Superior temporal gyrus (tissue), 1 donor: ENCODE data around the gene ASIC3.

ENCODE experiments used
- DNase-seq: peaks from one replicate; pipeline ENCODE4 v3.0.0-alpha.2; 2016; ENCODE audit errors: extremely low spot score

ASIC3 gene

DNA sequence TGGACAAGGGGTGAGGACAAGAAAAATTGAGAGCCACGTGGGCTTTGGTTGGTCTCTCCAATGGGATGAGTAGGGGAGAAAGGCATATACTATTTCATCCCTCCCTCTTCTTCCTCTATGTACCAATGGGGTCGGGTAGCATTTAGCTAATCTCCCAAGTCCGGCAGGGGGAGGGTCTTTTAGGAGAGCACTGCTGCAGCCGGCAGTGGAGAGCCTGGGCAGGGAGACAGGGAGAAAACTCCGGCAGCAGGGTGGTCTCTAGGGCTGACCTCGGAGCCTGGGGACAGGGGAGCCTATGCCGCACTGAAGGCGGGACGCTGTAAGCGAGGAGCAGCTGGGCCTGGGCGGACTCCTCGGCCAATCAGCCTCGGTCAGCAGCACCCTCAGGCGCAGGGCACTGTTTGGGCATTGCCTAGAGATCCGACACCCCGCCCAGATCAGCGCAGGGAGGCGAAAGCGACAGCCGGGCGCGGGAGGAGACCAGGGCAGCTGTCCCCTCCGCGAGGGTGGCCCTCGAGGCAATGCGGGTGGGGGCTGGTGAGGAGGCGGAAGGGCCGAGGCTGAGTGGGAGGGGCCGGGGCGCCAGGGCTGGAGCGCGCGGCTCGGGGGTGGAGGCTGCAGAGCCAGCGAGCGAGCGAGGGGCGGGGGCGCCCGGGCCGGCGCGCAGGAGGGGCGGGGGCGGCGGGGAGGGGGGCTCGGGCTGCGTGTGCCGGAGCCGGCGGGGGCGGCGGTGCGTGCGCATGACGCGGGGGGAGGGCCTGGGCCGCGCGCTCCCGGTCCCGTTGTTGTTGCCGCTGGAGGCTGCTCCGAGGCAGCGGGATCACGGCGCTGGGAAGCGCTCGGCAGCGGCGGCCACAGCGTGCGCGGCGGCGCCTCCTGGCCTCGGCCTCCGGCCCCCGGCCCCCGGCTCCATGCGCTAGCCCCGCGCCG lies 37.6 kb downstream of the ASIC3 start, which contains the start of gene AGAP3:
TSS of gene AGAP3 (plus strand) at position 785 of the 930 bp plus-strand sequence. CDS start 267 bp downstream, outside the sequence.
- DNase-seq: peak; percentile 77

DNA sequence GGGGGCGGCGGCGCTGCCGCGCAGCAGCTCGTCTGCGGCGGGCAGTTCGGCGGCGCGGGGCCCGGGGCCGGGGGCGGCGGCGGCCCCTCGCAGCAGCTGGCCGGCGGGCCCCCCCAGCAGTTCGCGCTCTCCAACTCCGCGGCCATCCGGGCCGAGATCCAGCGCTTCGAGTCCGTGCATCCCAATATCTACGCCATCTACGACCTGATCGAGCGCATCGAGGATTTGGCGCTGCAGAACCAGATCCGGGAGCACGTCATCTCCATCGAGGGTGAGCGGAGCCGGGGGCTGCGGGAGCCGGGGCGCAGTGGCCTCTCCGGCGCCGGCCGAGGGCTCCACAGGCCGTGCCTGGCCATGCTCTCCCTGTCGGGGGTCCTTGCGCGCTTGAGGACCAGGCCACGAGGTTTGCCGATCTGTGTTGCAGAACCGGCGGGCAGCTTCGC lies 38.5 kb downstream of the ASIC3 start:
- DNase-seq: no peak

DNA sequence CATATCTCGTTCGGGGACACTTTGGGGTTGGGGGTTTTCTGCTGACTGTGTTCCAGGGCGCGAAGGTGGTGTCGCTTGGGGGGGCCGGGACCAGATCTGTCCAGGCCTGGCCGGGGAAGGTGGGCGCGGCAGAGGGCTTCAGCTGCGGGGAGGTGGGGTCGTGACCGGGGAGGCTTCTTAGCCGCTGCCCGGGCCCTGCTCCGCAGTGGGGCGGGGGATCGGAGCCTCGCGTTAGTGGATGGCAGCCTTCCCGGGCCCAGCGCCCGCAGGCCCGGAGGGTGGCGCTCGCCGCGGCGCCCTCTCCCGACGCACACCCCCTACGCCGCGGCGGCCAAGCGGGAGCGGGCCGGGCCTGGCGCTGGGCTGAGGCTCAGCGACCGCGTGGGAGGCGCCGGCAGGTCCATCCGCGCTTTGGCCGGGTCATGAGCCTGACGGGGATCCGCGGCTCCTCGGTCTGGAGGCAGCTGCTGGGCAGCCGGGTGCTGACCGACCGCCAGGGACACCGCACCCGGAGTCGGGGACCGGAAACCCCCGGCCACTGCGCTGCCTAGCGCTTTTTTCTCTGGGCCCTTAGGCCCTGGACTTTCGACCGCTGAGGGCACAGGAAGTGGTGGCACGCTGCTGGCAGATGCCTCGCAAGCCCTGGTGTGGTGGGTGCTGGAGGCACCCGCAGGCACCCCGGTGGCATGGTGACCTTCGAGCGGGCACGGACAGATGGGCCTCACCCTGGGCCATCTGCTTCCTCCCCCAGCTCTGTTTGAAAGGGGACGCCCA lies 39.1 kb downstream of the ASIC3 start:
- DNase-seq: peak; percentile 65

DNA sequence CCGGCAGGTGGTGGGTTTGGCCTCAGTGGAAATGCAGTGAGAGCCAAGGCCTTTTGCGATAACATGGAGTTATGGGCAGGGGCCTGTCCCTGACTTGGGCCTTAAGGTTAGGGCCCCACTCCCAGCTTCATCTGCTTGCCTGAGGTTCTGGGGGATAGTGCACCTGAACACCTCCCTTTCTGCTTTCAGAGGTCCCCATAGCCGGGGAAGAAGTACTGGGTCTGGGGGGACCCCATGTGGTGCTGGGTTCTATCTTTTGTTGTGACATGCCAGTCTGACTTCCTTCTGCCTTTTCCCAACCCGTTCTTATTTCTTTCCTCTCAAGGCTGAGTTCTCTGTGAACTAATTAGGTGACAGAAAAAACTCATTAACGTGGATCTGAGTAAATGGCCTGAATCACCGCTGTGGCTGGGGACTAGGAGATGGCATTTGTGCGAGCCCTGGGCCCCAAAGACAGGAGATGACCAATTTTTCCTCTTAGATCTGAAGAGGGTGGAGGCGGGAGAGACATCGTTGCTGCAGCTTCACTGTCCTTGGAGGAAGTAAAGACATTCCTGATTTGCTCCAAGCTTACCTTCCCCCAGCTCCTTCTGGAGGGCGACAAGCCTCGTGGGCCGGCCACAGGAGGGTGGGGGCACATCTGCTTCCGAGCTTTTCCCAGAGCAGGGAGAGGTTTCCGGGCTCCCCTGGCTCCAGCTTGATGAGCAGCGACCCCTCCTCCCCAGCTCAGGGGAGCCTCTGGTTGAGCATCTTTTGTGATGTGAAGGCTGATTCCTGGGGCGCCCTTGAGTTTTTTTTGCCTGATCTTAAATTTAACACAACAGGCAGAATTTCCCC lies 39.9 kb downstream of the ASIC3 start:
- no peak for DNase-seq

DNA sequence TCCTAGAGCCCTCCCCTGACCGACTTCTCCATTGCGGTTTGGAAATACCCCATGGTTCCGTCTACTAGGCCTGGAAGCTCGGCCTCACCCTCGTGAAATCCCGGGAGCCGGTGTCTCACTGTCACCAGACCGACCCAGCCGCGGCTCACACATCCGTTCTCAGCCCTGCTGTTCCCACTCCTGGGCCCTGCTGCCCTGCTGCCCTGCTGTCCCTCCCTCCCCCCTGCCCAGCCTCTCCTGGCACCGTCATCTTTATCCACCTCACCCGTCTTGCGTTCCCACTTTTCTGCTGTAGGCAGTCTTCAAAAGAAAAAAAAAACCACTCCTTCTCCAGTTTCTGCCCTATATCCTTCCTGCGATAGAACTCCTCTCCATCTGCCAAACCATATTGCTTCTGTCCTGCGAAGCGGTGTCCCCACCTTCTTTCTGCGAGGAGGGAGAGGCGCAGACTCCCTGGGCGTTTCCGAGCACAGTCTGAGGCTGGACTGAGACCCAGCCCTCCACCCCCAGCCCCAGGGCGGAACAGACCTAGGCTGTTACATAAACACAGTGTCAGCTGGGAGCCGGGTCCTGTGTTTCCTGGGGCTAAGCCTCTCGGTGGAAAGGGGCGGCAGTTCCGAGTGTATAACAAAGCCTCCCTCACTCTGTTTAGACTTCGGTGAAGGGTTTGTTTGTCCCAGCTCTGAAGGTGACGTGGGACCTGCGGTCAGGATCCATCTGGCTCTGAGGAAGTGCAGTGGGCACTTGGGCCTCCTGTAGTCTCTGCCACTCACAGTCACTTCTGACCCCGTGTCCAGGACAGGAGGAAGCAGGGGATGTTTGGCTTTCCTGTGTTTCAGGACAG lies 40.7 kb downstream of the ASIC3 start:
- no peak for DNase-seq

DNA sequence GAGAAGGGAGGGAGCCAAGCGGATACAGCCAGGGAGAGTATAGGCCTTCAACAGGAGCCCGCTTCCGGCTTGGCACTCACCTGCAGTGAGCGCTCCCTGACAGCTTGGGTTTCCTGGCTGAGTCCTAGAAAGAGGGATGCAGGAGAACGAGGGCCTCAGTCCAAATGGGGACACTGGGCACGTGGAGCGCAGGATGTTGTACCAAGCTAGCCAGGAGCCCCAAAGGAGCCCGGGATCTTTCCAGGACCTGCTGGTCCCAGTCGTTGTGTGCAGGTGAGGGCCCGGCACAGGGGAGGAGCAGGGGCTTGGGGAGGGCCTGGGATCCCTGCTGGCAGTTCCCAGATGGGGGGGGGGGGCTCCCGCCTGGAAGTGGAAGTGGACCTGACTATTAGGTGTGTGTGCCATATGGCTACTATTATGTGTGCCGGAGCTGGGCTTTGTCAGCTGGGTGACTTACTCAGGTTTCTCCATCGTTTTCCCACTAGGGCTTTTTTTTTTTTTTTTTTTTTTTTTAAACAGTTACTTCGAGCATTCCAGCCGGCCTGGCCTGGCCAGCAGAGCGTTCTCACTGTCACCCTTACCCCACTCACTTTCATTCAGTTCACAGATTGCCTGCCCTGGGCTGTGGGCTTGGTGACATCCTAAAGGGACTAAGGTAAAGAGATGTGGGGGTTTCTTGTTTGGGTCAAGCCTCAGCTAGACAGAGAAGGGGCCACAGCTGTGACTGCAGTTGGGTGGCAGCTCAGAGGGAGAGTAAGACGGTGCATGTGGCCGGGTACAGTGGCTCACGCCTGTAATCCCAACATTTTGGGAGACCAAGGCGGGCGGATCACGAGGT lies 41.8 kb downstream of the ASIC3 start:
- DNase-seq: no peak

DNA sequence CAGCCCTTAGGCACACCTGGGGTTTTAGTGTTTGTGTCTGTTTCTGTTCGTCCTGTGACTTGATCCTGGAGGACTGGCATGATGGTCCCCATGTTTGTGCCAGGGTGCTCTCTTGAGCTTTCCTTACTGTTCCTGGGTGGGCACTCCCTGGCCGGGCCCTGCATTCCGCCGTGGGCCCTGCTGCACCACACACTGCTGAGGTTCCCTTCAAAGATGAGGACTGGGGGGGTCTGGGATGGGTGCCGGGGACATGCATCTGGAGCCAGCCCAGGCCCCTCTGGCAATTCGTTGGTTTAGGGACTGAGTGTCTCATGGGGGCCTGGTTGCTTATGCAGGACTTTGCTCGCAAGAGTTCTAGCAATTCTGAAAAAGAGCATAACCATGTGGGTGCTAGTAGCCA lies 42.7 kb downstream of the ASIC3 start:
- no peak for DNase-seq

DNA sequence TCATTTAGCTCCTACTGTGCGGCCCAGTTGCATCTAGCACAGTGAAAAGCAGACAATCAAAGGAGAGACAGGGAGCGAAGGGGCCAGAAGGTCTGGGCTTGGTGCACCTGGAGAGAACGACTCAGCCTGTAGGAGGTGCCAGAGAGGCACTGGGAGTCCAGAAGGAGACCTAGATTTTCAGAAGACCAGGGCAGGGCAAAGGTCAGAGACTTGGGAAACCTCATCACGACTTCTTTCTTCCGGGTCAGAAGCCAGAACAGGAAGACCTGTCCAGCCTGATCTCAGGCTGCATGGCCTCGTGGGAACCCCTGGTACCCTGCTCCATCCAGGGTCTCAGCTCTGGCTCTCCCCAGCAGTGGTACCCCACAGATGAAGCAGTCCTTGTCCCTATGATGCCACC lies 43.1 kb downstream of the ASIC3 start:
- no peak for DNase-seq

DNA sequence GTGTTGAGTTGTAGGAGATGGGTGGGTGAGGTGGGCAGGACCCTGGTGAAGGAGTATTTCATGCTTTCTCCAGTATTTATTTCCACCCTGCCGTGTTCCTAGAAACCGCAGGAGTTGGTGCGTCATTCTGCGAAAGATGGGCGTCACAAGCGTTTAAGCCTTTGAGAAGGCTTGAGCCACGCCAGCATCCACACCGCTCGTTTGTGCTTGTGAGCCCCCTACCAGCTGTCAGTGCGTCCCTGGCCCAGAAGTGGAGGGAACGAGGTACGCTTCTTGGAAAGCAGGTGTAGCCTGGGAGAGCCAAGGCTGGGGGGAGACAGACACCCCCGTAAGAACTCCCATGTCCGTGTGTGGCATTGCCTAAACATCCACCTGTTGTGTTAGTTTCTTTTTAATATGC lies 43.7 kb downstream of the ASIC3 start:
- DNase-seq: no peak

DNA sequence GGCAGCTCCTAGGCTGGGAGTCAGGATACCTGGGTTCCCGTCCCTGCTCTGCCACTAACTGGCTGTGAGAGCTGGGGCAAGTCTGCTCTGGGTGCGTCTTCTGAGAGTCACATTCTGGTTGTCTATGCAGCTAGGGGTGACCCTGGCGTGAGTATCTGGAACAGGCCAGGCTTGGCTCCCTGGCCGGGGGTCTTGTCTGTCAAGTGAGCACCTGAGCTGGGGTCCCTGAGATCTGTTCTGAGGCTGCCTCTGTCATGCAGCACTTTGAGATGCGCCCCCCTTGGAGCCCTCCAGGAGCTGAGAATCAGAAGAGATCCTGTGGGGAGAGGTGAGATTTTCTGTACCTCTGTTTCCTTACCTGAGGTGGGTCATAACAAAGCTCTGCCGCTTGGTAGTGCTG lies 45.4 kb downstream of the ASIC3 start:
- DNase-seq: no peak

DNA sequence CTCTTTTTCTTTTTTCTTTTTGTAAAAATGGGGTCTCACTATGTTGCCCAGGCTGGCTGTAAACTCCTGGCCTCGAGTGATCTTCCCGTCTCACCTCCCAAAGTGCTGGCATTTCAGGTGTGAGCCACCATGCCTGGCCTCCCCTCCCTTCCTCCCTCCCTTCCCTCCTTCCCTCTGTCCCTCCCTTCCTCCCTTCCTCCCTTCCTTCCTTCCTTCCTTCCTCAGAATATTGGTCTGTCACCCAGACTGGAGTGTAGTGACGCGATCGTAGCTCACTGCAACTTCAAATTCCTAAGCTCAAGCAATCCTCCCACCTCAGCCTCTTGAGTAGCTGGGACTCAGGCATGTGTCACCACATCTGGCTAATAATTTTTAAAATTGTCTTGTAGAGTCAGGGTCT lies 46.3 kb downstream of the ASIC3 start:
- no peak for DNase-seq

DNA sequence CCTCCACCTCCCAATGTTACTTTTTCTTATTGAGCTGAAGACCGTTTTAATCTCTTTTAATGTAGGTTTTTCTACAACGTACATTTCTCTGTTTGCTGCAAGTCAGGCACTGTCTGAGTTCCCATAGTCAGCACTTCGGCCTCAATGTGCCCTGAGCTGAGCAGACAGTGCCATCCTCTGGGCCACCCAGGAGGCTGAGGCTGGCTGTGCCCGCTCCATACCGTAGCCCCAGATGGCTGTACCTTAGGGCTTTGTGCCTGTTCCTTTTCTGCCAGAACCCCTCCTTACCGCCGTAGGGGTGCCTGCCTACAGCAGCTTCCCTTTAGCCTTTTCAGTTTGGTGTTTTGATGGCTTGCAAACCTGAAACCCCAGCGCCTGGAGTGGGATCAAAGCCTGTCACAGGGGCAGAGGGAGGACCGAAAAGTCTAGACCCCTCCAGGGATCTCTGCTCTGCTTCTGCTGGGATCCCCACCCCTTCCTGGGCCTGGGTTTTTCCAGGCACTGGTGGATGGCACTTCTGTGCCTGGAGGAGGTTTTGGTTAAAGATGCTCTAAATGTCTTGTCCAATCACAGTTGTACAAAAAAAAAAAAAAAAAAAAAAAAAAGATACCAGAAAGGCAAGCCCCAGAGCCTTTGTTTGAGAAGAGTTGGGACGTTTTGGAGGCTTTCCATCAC lies 46.9 kb downstream of the ASIC3 start:
- peak; percentile 46 for DNase-seq

DNA sequence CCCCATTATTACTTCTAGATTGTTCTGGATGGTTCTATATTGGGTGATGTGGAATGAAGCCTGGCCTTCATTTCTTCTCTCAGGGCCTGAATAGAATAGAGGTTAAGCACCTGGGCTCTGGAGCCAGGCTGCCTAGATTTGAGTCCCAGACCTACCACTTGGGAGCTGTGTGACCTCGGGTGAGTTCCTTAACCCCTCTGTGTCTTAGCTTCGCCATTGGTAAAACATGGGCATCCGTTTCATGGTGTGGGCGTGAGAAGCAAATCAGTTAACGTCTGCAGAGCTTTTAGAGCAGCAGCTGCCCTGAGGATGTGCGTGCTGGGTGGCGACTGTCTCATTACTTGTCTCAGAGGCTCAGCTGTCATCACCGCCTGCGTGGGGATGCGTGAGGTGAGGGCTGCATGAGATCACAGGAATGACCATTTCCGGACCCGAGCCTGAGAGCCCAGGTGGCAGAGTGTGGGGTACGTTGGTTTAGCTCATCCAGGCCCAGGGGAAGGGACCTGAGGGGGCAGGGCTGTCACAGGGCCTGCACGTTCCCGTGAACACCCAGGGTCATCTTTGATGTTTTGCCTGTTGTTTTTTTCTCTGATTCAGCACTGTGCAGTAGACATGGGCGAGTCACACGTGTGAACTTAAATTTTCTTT lies 47.6 kb downstream of the ASIC3 start:
- peak; percentile 20 for DNase-seq

DNA sequence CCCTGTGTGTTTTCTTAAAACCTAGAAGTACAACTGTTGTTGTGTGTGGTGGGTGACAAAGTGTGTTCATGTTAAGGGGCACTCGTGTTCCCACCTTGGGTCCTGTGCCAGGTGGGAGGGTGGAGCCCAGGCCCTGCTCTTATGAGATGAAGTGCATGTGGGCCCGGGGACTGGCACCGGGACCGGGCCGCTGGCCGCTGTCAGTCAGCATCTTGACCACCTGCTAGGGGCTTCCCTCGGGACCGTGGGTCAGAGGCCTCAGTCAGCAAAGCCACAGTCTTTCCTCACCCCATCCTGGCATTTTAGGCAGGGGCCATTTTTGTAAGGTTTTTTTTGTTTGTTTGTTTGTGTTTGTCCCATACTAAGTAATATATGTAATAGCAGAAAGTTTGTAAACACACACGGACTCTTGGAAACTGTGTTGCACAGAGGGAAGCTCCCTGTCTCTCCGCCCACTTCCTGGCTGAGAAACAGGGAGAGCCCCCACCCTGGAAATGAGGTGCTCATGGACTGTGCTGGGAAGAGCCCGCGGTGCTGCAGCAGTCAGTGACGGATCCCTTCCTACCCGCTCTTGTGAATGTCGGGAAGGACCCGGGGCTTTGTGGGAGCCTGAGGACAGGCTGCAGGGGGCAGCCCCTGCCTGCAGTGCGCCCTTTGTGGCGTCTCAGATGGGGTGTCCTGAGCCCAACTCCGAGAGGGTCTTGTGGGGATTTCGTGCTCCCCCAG lies 51.3 kb downstream of the ASIC3 start:
- DNase-seq: no peak

DNA sequence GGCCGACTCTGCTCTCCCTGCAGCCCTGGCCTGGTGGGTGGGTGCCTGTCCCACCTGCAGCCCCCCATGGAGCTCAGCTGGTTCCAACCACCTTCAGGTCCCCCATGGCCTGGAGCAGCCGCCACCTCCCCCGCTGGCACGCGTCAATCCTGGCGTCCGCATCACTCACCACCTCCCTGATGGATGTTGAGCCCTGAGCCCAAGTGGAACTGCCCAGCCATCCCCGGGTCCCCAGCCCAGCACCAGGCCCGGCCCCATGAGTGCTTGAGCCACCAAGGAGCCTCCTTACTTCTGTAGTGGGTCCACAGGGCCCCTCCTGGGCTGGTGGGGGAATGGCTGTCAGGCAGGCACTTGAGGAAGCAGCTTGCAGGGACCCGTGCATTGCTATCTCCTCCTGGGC lies 52.6 kb downstream of the ASIC3 start:
- DNase-seq: no peak

DNA sequence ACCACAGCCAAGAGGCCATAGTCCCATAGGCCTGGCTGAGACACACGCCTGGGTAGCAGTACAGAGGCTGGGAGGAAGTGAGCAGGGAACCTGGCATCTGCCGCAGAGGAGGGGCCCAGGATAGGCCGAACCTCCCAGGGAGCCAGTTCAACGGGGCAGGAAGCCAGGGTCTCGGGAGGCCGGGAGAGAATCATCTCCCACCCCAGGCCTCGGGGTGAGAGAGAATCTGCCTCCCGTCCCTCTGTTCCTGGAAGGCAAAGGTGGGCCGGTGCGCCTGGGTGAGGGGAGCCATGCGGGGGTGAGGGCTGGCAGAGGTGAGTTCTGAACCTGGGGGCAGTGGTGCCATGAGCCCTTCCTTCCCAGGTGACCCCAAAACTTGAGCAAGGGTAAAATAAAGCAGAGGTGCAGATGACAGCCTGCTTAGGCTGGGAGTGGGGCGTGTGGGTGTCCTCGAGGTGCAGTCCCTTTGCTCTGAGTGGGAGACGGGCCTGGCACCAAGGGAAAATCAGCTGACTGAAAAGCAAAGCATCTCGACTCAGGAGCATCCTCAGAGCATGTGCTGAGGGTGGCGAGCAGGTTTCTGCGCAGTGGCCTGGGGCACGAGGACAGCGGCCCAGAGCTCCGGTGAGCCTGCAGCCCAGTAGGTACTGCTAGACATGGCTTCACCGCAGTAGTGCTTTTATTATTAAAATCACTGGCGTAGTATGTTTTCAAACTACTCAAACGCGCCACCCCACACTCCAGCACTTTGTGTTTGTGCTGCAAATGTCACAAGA lies 53.5 kb downstream of the ASIC3 start:
- DNase-seq: no peak
